Measurements from ENCODE around the gene PDE6B.

- TF ChIP-seq CTCF (IDR thresholded peaks at IDR 0.05) (no peak), POLR2A (IDR thresholded peaks at IDR 0.05) (no peak)
Measured at GRCh38 chr4:710916-711315, 85.5 kb downstream of the PDE6B start.

All from thyroid gland (tissue), 4 donors.